ENCODE data around the gene TNRC6B. TPM values are rescaled to one million over a fixed set of nuclear protein-coding genes. Genes with fewer than 3 reads are reported as not detected.

The TNRC6B gene
- total and polyA plus RNA-seq, 2 experiments from 2014 or later, result 46.9 to 87.8 TPM

GRCh38 chr22:40345815-40346184 lies 168.1 kb downstream of the TNRC6B start (continued):
- no peak for TF ChIP-seq EZH2phosphoT487 (IDR thresholded peaks at IDR 0.05; ENCODE audit: unreplicated experiment)
- no peak for TF ChIP-seq NANOG (IDR thresholded peaks at IDR 0.05; ENCODE audit: borderline replicate concordance)
- TF ChIP-seq ZNF331 (CRISPR knock-in tag; IDR thresholded peaks at IDR 0.05; ENCODE audit: low read depth), result no peak
- no peak for TF ChIP-seq CREB1 (CRISPR knock-in tag; IDR thresholded peaks at IDR 0.05; ENCODE audit: low read depth)

- DNase-seq (ENCODE audit: low spot score), result peak; percentile 94
- H3K27ac Mint-ChIP-seq, result peak within 1 kb of the TSS; percentile 97
- Histone ChIP-seq H3K36me3 (ENCODE audit: insufficient read depth) (peaks cover 27% of the 10 kb centered on the region), H3K9me2 (ENCODE audit: insufficient read depth) (no peaks in the 10 kb centered on the region), H3K27me3 (ENCODE audit: insufficient read depth) (no peaks in the 10 kb centered on the region), H3K4me1 (ENCODE audit: insufficient read depth) (peaks cover 6% of the 10 kb centered on the region; the same call in 1 of the 2 replicates), H3K79me2 (replicated peaks; ENCODE audit: insufficient read depth) (peaks cover 49% of the 10 kb centered on the region), H3K4me3 (peak within 1 kb of the TSS; percentile 68), H3F3A (replicated peaks; ENCODE audit: low read depth) (peaks cover 21% of the 10 kb centered on the region), H3K4me2 (peak within 1 kb of the TSS; percentile 87), H3K27ac (ENCODE audit: low read depth) (peak within 1 kb of the TSS; percentile 89), H4K20me1 (replicated peaks; ENCODE audit: insufficient read depth) (peaks cover 22% of the 10 kb centered on the region), H2AFZ (peak within 1 kb of the TSS; percentile 98)
- peak within 1 kb of the TSS; percentile 97 for H3K4me3 Mint-ChIP-seq
- H3K9me3 Mint-ChIP-seq, result no peaks in the 10 kb centered on the region
- H3K36me3 Mint-ChIP-seq (ENCODE audit: low read depth), result peaks cover 37% of the 10 kb centered on the region
- peak; percentile 97 for ATAC-seq
- peaks cover 12% of the 10 kb centered on the region for H3K27me3 Mint-ChIP-seq (ENCODE audit: insufficient read depth, low read depth, poor library complexity)
- H3K4me1 Mint-ChIP-seq, result peaks cover 8% of the 10 kb centered on the region; the same call in 2 of the 3 replicates
- TF ChIP-seq NANOG (IDR thresholded peaks at IDR 0.05; ENCODE audit: borderline replicate concordance) (no peak), REST (IDR thresholded peaks at IDR 0.05; ENCODE audit: unreplicated experiment) (peak; percentile 4), EZH2 (IDR thresholded peaks at IDR 0.05; ENCODE audit: low read depth, unreplicated experiment) (no peak), ETS1 (IDR thresholded peaks at IDR 0.05) (peak; percentile 85), ZNF331 (CRISPR knock-in tag; IDR thresholded peaks at IDR 0.05; ENCODE audit: low read depth) (no peak), ZNF462 (CRISPR knock-in tag; IDR thresholded peaks at IDR 0.05) (no peak), ZNF114 (CRISPR knock-in tag; IDR thresholded peaks at IDR 0.05) (no peak), CREB1 (CRISPR knock-in tag; IDR thresholded peaks at IDR 0.05; ENCODE audit: low read depth) (0 out of 2 replicates have a peak, but pooled peaks have one; percentile 19), EZH2phosphoT487 (IDR thresholded peaks at IDR 0.05; ENCODE audit: unreplicated experiment) (no peak)
These were observed 168.7 kb downstream of the TNRC6B start, which contains the start of gene ADSL for GRCh38 chr22:40346185-40347118. Gene ADSL (plus strand): TSS chr22:40346500. CDS start chr22:40346559, 59 bp downstream.

Measured in GM23338 (cell line).